Lower lobe of right lung (tissue), 2 donors: Measurements from ENCODE around the gene RBP7. TPM values are rescaled to one million over a fixed set of nuclear protein-coding genes. Genes with fewer than 3 reads are reported as not detected.
"Not testable (repeated sequence)": the region's sequence is repeated elsewhere in the genome, so short reads cannot be mapped to it uniquely, and the experiment has no call there.

Experiments
- ATAC-seq, 2 donors: fragments of 200-7000 bp; cut with Tn5 transposase; one replicate each; pipeline ENCODE4 v1.9.1; 2020 to 2022; ENCODE audit warnings: mild to moderate bottlenecking in 2 of 2, moderate library complexity in 2 of 2
- DNase-seq: peaks from one replicate; pipeline ENCODE4 v3.0.0-alpha.2; 2020
- H3K27ac ChIP-seq: fragments of 200-600 bp; one replicate; pipeline ENCODE4 v1.8.0; 2022
- H3K27me3 ChIP-seq: fragments of 200-600 bp; one replicate; pipeline ENCODE4 v1.8.0; 2022; ENCODE audit warnings: low read depth
- H3K36me3 ChIP-seq: fragments of 200-600 bp; one replicate; pipeline ENCODE4 v1.8.0; 2022; ENCODE audit warnings: mild to moderate bottlenecking
- H3K4me1 ChIP-seq: fragments of 200-600 bp; one replicate; pipeline ENCODE4 v1.8.0; 2022
- H3K4me3 ChIP-seq: fragments of 200-600 bp; one replicate; pipeline ENCODE4 v1.8.0; 2022; ENCODE audit warnings: mild to moderate bottlenecking
- H3K9me3 ChIP-seq: fragments of 200-600 bp; one replicate; pipeline ENCODE4 v1.8.0; 2022
- intact Hi-C: fragments of 100-400 bp; cut with DNase I; formaldehyde crosslinking; loops from one replicate; pipeline ENCODE4 v1.11.0; 2022
- total RNA-seq: library from RNA; stranded (reverse); fragmentation: NEBNext Ultra II Directional; extraction: Animal tissue kit (Norgen Biotek cat#: 25700); gene quantifications from one replicate; pipeline ENCODE4 v1.2.1, GENCODE V29; 2021
- TF ChIP-seq, protein P1 (sequence below): fragments of 200-600 bp; IDR thresholded peaks from one replicate; pipeline ENCODE4 v1.8.0; 2022; ENCODE audit warnings: antibody characterized with exemption, mild to moderate bottlenecking
- donor health status: DM: no; HTN: yes; CAD: no; lungs with severe emphysema.

Gene RBP7
- total RNA-seq, 1 donor from 2014 or later = 8.5 TPM

DNA sequence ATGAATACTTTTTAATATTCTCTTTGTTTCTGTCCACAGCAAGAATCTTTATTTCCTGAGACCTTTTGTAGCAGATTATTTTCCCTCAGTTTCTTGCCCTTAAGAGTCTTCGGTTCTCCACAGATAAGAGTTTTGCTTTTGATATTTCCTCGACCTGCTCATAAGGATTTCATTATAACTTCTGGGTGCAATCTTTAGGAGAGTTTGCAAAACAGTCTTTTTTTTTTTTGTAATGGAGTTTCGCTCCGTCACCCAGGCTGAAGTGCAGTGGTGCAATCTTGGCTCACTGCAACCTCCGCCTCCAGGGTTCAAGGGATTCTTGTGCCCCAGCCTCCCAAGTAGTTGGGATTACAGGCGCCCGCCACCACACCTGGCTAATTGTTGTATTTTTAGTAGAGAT is 25.6 kb downstream of the RBP7 start:
- no peak overlapping the region for H3K4me3 ChIP-seq
- no peaks in the 10 kb centered on the region for H3K4me1 ChIP-seq
- ATAC-seq = no peak
- no peaks in the 10 kb centered on the region for H3K27me3 ChIP-seq
- TF ChIP-seq, protein P1, sequence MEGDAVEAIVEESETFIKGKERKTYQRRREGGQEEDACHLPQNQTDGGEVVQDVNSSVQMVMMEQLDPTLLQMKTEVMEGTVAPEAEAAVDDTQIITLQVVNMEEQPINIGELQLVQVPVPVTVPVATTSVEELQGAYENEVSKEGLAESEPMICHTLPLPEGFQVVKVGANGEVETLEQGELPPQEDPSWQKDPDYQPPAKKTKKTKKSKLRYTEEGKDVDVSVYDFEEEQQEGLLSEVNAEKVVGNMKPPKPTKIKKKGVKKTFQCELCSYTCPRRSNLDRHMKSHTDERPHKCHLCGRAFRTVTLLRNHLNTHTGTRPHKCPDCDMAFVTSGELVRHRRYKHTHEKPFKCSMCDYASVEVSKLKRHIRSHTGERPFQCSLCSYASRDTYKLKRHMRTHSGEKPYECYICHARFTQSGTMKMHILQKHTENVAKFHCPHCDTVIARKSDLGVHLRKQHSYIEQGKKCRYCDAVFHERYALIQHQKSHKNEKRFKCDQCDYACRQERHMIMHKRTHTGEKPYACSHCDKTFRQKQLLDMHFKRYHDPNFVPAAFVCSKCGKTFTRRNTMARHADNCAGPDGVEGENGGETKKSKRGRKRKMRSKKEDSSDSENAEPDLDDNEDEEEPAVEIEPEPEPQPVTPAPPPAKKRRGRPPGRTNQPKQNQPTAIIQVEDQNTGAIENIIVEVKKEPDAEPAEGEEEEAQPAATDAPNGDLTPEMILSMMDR = no peak
- intact Hi-C loops = no loop called here
- DNase-seq = no peak
- H3K27ac ChIP-seq = no peak overlapping the region
- H3K9me3 ChIP-seq = no peaks in the 10 kb centered on the region
- no peaks in the 10 kb centered on the region for H3K36me3 ChIP-seq

DNA sequence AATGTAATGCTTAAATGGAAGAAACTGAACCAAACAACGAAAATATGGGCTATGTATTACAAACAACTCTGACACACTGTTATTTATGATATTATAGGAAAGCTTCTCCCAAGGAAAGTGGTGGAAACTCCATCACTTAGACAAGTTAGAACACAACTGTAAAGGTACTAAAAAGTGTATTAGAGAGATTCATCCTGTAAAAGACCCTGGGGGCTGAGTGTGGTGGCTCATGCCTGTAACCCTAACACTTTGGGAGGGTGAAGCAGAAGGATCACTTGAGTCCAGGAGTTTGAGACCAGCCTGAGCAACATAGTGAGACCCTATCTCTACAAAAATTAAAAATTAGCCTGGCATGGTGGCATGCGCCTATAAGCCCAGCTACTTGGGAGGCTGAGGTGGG is 28.3 kb downstream of the RBP7 start:
- H3K9me3 ChIP-seq = no peaks in the 10 kb centered on the region
- no peak for ATAC-seq
- intact Hi-C loops = no loop called here

DNA sequence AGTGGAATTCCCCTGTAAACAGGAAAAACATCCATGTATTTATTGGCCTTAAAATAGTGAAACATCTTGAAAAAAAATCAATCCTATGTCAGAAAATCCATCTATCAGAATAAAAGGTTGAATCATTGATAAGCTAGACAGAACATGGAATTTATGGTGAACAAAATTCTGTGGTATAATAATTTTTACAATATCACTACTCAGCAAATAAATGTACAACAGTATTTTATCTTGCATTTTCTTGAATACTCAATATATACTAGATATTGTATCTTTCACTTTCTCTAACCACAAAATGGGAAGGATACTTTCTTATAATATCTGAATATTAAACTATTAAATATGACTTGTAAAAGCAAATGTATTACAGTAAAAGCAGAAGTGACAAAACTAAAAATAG is 30.0 kb downstream of the RBP7 start:
- intact Hi-C loops = no loop called here
- peaks cover 2% of the 10 kb centered on the region for H3K4me1 ChIP-seq
- DNase-seq = no peak
- H3K4me3 ChIP-seq = no peak overlapping the region
- no peaks in the 10 kb centered on the region for H3K27me3 ChIP-seq
- no peaks in the 10 kb centered on the region for H3K9me3 ChIP-seq
- H3K27ac ChIP-seq = no peak overlapping the region
- TF ChIP-seq, protein P1 = no peak
- H3K36me3 ChIP-seq = no peaks in the 10 kb centered on the region
- no peak for ATAC-seq

More for the DNA sequence above, 28.3 kb downstream of the RBP7 start:
- H3K4me1 ChIP-seq = no peaks in the 10 kb centered on the region
- DNase-seq = no peak
- H3K27me3 ChIP-seq = no peaks in the 10 kb centered on the region
- TF ChIP-seq, protein P1 = no peak
- no peak overlapping the region for H3K4me3 ChIP-seq
- H3K27ac ChIP-seq = no peak overlapping the region
- no peaks in the 10 kb centered on the region for H3K36me3 ChIP-seq

DNA sequence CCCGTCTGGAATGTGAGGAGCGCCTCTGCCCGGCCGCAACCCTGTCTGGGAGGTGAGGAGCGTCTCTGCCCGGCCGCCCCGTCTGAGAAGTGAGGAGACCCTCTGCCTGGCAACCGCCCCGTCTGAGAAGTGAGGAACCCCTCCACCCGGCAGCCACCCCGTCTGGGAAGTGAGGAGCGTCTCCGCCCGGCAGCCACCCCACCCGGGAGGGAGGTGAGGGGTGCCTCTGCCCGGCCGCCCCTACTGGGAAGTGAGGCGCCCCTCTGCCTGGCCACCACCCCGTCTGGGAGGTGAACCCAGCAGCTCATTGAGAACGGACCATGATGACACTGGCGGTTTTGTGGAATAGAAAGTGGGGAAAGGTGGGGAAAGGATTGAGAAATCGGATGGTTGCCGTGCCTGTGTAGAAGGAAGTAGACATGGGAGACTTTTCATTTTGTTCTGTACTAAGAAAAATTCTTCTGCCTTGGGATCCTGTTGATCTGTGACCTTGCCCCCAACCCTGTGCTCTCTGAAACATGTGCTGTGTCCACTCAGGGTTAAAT is 32.0 kb downstream of the RBP7 start:
- DNase-seq, H3K27me3 ChIP-seq, intact Hi-C loops, H3K9me3 ChIP-seq, H3K36me3 ChIP-seq, H3K4me3 ChIP-seq, ATAC-seq, H3K27ac ChIP-seq: not testable (repeated sequence)
- peaks cover 10% of the 10 kb centered on the region for H3K4me1 ChIP-seq

- intact Hi-C loops = no loop called here
- DNase-seq = no peak
- Histone ChIP-seq H3K27me3 (no peaks in the 10 kb centered on the region), H3K36me3 (peaks cover 5% of the 10 kb centered on the region), H3K9me3 (no peaks in the 10 kb centered on the region), H3K27ac (no peak overlapping the region), H3K4me1 (peaks cover 25% of the 10 kb centered on the region), H3K4me3 (no peak overlapping the region)
- no peak for ATAC-seq
- TF ChIP-seq, protein P1 = no peak
Observed at GRCh38 chr1:10031461-10031860, 34.4 kb downstream of the RBP7 start.

GRCh38 chr1:10032590-10033358 is 35.7 kb downstream of the RBP7 start, which contains the start of gene UBE4B:
TSS of gene UBE4B (plus strand) at chr1:10032958. CDS start at chr1:10033671, 713 bp downstream.
- no peaks in the 10 kb centered on the region for H3K27me3 ChIP-seq
- TF ChIP-seq, protein P1 = peak; percentile 87
- peak within 1 kb of the TSS; percentile 99 for H3K4me3 ChIP-seq
- H3K9me3 ChIP-seq = no peaks in the 10 kb centered on the region
- intact Hi-C loops = no loop called here
- H3K36me3 ChIP-seq = peaks cover 19% of the 10 kb centered on the region
- ATAC-seq (peak; percentile 100), DNase-seq (peak; percentile 99)
- peaks cover 25% of the 10 kb centered on the region for H3K4me1 ChIP-seq
- H3K27ac ChIP-seq = peak within 1 kb of the TSS; percentile 94
